ENCODE data around the gene CTR9. TPM values are rescaled to one million over a fixed set of nuclear protein-coding genes. Genes with fewer than 3 reads are reported as not detected.
A peak's percentile ranks its signal among the peaks of the same experiment; 100 is the strongest.

The CTR9 gene
- total RNA-seq, 1 experiment from 2014 or later = 25.1 TPM

DNA sequence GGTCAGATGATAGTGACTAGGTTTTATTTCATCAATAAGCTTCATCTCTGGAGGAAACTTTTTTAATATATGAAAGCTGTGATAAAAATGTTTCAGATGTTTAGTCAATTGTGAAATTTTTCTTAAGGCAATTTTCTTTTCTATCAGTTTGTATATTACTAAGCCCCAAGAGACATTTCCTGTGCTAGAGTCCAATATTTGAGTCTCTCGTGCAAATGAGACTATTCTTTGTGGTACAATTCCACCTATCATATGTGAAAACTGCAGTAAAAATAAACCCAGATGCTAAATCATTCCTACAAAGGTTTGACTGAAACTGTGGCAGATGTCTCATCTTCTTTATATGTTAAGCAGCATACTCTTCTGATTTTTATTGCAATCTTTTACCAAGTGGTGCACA is 28.0 kb downstream of the CTR9 start:
- DNase-seq (ENCODE audit: low read depth) = no peak

- DNase-seq (ENCODE audit: low read depth) = no peak
Measured at GRCh38 chr11:10780040-10780439, 29.0 kb downstream of the CTR9 start.

GRCh38 chr11:10784232-10785145 is 33.4 kb downstream of the CTR9 start:
- peak; percentile 7 for DNase-seq (ENCODE audit: low read depth)

DNA sequence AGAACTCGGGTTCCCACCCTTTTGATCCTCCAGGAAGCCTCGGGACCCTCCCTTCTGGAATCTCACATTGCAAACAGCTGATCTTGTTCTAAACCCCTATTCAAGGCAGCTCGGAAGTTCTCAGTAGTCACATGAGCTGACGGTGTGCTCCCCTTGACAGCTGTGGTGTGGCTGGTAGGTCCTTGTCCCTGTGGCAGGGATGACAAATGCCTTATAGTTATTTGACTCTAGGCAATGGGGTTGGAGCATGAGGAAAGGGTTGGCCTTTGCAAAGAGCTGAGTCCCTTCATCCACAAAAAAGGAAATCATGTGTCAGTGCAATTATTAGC is 34.1 kb downstream of the CTR9 start:
- no peak for DNase-seq (ENCODE audit: low read depth)

DNA sequence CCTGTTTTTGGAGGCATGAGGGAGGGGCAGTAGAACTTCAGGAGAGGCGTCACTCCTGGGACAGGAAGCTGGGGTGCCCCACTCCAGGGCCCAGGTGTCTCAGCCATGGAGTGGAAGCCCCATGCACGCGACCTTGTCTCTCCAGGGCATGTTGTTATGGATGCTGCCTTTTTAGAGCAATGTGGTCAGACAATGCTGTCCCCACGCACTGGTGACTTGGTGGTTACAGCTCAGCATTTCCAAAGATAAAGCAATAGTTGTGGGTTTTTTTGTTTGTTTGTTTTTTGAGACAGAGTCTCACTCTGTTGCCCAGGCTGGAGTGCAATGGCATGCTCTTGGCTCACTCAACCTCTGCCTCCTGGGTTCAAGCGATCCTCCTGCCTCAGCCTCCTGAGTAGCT is 35.4 kb downstream of the CTR9 start:
- DNase-seq (ENCODE audit: low read depth) = no peak

DNA sequence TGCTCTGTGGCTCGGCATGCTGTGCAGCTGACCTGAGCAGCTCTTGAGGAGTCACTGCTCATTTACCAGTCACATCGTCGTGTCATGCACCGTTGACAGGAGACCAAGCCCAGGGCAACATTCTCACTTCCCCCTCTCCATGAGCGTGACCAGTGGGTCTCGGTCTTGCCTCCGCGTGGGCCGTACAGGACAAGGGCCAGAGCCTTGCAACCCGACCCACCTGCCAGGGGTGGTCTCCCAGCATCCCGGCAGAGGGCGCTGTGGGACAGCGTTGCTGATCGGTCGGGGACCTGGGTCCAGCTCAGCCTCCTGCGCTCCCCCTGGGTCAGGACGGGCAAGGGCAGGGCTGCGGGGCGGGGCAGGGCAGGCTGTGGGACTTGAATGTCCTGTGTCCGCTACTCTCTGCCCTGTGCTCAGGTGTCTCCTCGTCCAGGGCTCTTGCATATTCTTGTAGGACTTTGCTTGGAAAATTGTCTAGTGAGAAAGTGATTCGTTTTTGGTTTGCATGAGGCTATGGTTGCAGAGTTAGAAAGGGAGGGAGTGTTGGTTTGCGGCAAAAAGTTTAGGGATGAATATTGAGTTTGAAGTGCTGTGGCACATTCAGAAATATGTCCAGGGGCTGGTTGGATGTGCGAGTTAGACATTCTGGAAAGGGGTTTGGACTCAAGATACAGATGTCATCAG is 41.5 kb downstream of the CTR9 start:
- peak; percentile 73 for DNase-seq (ENCODE audit: low read depth)

GRCh38 chr11:10793470-10794255 is 42.6 kb downstream of the CTR9 start:
- no peak for DNase-seq (ENCODE audit: low read depth)

- no peak for DNase-seq (ENCODE audit: low read depth)
Measured at GRCh38 chr11:10796191-10796590, 45.1 kb downstream of the CTR9 start.

GRCh38 chr11:10797001-10797400 is 46.0 kb downstream of the CTR9 start:
- DNase-seq (ENCODE audit: low read depth) = no peak

GRCh38 chr11:10797531-10797930 is 46.5 kb downstream of the CTR9 start:
- no peak for DNase-seq (ENCODE audit: low read depth)

DNA sequence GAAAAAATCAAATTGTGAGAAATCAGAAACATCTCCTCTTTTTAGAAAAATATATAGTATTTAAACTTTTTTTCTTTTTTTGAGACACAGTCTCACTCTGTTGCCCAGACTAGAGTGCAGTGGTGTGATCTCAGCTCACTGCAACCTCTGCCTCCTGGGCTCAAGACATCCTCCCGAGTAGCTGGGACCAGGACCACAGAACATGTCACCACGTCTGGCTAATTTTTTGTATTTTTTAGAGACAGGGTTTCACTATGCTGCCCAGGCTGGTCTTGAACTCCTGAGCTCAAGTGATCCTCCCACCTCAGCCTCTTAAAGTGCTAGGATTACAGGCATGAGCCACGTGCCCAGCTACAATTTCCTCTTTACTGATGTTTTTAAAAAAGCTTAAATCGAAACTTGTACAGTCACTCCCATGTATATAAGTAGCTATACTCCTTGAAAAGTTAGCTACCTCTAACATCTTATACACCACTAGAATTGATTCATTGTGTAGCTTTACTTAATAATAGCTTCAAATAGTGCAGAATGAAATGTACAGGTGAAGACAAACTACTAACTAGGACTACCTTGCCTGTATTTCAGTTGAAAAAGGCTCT is 47.4 kb downstream of the CTR9 start:
- DNase-seq (ENCODE audit: low read depth) = no peak

DNA sequence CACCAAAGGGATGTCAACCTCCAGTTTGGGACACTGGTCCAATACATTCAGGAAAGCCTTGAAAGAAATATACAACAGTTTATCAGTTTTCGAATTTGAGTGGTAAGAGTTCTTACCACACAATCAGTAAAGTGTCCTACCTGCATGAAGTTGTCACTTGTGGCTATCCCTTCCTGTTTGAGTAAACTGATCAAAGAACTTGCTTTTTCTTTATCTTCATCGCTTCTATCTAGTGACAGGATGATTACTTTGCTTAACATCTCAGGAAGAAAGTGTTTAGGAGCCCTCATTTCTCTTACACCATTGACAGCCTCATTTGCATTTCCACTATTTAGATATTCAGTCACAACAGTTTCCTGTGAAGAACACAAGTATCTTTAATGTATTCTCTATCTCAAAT is 49.2 kb downstream of the CTR9 start:
- no peak for DNase-seq (ENCODE audit: low read depth)

DNA sequence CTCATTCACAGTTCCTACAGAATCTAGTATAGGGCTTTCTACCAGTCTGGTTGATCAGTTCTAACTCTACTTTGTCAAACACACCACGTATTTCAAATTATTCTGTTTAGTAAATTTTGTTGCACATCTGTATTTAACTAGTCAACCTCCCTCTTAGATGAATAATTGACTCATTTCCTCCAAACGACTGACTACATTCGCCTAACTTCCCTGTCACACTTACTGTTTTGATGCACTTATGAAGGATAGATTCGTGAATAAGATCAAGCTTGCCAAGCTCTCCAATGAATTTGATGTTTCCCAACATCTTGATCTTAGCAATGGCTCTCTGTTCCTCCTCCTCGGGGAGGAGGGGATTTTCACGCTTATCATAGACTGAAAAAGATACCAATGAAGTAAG is 52.6 kb downstream of the CTR9 start:
- no peak for DNase-seq (ENCODE audit: low read depth)

DNA sequence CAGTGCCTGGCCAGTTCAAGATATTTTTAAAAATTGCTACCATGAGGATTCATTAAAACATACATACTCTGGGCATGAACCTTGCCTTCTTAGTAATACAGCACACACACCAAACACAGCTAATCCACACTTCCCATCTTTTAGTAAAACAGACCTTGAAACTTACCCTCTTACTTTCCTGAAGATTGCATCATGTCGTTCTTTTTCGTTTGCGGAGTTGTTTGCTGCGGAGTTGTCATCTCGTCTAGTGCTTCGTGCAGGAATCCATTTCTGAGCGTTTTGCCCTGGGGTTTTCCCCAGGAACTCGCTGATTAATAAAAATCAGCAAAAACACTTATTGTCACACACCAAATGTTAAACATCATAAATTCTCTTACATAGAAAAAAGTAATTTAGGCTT is 54.7 kb downstream of the CTR9 start:
- DNase-seq (ENCODE audit: low read depth) = no peak

- DNase-seq (ENCODE audit: low read depth) = no peak
Measured at GRCh38 chr11:10806206-10806605, 55.2 kb downstream of the CTR9 start.

GRCh38 chr11:10807493-10808234 is 56.6 kb downstream of the CTR9 start:
- DNase-seq (ENCODE audit: low read depth) = peak; percentile 51

DNA sequence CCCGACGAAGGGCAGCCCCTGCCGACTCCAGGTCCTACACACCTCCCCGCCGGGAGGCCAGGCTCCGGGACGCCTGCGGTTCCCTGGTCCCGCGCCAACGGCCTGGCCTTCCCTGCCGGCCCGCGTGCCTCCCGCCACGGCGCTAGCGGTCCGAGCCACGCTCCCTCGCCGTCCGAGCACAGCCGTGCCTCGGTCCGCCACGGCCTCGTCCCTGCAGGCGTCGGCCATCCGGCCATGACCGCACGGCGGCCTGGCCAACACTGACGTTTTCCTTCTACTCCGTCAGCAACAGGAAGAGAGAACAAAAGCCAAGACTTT is 57.1 kb downstream of the CTR9 start:
- DNase-seq (ENCODE audit: low read depth) = no peak

GRCh38 chr11:10808553-10809372 is 57.7 kb downstream of the CTR9 start, which contains the start of gene EIF4G2:
EIF4G2 (minus strand) TSS chr11:10808926.
- peak; percentile 99 for DNase-seq (ENCODE audit: low read depth)

GRCh38 chr11:10809373-10810160 is 58.5 kb downstream of the CTR9 start:
- peak; percentile 80 for DNase-seq (ENCODE audit: low read depth)

- no peak for DNase-seq (ENCODE audit: low read depth)
Measured at GRCh38 chr11:10813945-10814344, 62.9 kb downstream of the CTR9 start.

All from LHCN-M2 (cell line).